ENCODE results near the gene PEPD.

Gene PEPD

GRCh38 chr19:33392341-33393285 is 129.0 kb downstream of the PEPD start:
- no peak for DNase-seq

- DNase-seq: no peak
Measured at GRCh38 chr19:33391631-33392249, 129.9 kb downstream of the PEPD start.

GRCh38 chr19:33390908-33391630 is 130.5 kb downstream of the PEPD start:
- no peak for DNase-seq

- DNase-seq: no peak
Measured at GRCh38 chr19:33390101-33390907, 131.3 kb downstream of the PEPD start.

GRCh38 chr19:33389421-33390100 is 132.0 kb downstream of the PEPD start:
- DNase-seq: no peak

DNA sequence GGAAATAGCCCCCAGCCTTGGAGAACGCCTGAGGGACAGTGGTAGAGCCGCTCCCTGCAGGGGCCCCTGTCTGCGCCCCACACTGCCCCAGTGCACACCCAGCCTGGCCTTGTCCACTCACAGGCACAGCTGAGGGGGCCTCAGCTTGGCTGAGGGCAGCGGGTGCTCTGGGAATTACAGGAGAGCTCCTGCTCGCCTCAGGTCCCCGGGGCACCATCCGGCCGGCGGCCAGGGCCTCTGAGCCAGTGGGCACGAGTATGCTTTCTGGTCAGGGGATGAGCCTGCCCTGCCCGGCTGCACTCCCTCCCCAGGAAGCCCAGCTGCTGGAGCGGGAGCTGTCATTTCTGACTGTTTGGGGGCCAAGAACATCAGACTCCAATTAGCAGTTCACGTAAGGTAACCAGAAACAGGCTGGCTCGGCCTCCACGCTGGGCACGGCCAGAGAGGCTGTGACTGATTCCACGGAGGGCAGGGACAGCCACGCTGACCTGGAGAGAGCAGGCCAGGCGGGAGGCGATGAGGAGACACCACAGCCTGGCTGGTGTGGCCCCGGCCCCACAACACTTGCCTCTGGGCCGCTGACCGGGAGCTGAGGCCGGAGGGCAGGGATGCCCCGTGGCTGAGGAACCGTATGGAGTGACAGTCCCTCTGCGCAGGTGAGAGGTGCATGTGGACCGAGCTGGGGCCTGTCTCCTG is 132.7 kb downstream of the PEPD start:
- DNase-seq: no peak

DNA sequence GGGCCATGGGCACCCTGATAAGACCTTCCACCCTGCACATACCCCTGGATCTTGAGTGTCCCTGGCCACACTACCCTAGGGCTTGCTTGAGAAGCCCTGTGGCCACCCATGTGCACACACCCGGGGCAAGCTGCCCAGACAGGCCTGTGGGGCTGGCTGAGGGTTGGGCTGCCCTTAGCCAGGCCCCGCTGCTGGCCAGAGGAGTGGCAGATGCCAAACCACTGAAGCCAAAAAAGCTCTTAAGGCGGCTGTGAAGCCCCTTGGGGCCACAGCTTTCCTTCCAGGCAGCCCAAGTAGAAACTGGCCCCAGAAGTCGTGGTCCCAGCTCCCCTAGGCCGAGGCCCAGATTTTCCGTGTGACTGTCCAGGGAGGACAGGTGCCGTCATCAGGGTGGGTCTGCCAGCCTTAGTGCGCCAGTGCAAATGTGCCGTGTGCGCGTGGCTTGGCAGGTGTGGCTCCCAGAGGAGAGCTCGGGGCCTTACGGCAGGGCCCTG is 133.3 kb downstream of the PEPD start:
- DNase-seq: no peak

DNA sequence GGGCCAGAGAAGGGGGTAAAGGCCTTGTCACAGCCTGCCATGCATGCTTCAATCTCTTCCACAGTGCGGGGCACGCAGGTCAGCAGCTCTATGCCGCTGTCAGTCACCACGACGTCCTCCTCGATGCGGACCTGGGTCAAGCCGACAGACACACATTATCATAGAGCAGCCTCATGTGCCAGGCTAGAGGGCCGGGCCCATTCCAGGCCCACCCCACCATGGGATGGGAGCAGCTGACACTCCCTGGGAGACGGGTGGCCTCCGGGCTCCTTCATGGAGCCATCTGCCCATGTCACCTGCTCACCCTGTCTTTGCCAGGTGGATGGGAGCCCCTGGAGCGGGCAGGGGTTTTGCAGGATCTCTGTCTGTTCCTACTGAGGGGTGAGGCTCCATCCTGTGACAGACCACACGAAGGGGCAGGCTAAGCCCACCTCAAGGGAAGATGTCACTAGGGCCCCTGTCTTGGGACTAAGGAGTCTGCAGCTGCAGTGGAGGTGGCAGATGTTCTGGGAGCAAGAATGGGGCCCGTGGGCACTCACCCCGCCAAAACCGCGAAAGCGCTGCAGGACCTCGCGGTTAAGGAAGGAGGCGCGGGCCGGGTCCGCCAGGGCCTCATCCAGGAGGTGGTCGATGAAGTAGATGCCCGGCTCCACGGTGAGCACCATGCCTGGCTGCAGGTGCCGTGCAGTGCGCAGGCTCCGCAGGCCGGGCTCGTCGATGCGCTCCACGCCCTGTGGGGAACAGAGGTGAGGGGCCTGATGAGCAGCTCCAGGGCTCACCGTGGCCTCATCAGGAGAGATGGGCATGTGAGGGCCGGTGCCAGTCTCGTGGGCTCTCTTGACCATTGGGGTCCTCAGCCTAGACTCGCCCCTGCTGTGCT is 134.0 kb downstream of the PEPD start:
- DNase-seq: no peak

GRCh38 chr19:33386361-33386858 is 135.2 kb downstream of the PEPD start:
- no peak for DNase-seq

GRCh38 chr19:33385956-33386355 is 135.6 kb downstream of the PEPD start:
- no peak for DNase-seq

DNA sequence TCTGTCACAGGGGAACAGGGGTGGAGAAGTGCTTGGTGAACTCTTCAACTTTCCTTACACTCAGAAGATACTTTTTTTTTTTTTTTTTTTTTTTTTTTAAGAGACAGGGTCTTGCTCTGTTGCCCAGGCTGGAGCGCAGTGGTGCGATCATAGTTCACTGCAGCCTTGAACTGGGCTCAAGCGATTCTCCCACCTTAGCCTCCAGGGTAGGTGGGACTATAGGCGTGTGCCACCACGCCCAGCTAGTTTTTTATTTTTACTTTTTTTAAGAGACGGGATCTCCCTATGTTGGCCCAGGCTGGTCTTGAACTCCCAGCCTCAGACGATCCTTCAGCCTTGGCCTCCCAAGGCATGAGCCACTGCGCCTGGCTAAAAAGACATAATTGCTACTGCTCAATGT is 136.6 kb downstream of the PEPD start:
- no peak for DNase-seq

GRCh38 chr19:33383720-33384292 is 137.8 kb downstream of the PEPD start:
- DNase-seq: no peak

GRCh38 chr19:33382982-33383381 is 138.6 kb downstream of the PEPD start:
- no peak for DNase-seq

GRCh38 chr19:33382006-33382405 is 139.6 kb downstream of the PEPD start:
- no peak for DNase-seq

- no peak for DNase-seq
Measured at GRCh38 chr19:33381101-33381500, 140.5 kb downstream of the PEPD start.

- no peak for DNase-seq
Measured at GRCh38 chr19:33379151-33379829, 142.3 kb downstream of the PEPD start.

DNA sequence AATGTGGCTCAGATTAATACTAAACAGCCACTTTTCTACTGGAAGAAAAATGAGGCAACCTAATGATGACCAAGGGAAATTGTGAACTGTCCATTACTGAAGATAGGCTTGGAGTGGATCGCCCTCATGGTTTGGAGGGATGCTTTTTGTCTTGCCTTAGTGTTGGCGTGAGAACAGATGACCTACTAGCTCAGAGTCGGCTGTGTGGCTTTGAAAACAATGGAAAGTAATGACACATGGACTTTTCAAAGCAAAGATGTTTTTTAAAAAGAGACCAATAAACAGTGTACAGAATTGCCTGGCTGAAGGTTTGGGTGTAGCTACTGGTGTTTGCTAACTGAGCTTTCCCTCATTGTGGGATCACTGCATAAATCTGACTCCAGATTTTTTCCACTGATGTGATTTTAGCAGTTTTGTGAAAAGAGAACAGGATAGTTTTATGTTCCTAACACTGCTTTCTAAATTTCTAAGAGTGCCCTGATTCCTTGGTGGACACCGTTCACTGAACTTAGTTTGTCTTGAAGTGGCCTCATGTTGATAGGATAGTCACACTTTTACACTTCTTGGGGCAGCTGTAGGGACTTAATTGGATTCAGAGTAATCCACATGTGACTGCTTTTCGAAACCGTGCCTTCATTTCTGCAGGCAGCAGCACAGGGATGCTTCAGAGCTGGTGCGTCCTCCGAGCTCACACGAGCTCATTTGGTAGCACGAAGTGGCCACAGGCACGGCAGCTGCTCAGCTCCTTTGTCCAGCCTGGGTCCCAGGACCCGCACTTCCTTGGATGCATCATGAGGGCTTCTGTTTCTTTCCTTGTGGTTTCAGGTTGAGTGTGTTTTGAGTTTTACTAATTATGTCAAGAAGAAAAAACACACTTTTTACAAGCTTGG is 143.8 kb downstream of the PEPD start:
- no peak for DNase-seq

- no peak for DNase-seq
Measured at GRCh38 chr19:33376941-33377557, 144.5 kb downstream of the PEPD start.

Measured in NCI-H1417 treated with DMSO at 0.1 percent for 48 hours (cell line).